Fibroblast of skin of left quadriceps (primary cell): ENCODE data around the gene MSH5.

Experiments used
- DNase-seq, 2 experiments: peaks; one replicate each; pipeline ENCODE4 v3.0.0-alpha.2; 2013; ENCODE audit warnings: low read depth in 2 of 2

The MSH5 gene

DNA sequence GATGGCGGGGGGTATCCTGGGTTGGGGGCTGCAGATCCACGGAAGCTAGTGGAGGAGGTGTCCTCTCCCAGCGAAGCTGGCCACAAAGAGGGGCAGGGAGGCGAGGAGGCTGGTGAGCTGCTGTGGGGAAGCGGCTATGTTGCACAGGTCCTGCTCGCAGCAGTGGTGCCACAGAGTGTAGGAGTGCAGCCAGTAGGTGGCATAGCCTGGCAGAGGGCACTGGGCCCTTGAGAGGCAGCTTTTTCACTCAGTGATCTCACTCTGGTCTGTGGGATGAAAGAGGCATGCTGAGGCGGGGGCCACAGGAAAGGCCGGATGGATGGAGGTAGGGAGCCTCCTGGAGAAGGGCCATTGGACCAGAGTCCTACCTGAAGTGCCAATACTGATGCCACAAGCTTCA lies 27.5 kb upstream of the MSH5 start:
- no peak for DNase-seq

DNA sequence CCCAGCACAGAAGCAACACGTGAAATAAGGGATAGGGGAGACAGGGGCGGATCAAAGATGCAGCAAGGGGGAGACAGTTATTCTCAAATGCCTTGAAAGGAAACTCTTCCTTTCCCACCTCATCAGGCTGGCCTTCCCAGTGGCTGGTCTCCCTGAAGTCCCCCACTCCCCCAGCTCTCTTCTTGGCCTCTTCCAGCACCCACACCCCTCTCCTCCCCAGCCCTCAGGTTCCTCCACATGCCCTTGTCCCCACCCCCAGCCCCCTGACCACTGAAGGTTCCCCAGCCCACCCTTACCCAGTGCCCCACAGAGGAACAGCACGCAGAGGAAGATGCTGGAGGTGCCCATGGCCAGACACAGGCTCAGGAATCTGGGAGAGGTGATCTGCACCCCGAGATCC lies 26.3 kb upstream of the MSH5 start:
- no peak for DNase-seq

DNA sequence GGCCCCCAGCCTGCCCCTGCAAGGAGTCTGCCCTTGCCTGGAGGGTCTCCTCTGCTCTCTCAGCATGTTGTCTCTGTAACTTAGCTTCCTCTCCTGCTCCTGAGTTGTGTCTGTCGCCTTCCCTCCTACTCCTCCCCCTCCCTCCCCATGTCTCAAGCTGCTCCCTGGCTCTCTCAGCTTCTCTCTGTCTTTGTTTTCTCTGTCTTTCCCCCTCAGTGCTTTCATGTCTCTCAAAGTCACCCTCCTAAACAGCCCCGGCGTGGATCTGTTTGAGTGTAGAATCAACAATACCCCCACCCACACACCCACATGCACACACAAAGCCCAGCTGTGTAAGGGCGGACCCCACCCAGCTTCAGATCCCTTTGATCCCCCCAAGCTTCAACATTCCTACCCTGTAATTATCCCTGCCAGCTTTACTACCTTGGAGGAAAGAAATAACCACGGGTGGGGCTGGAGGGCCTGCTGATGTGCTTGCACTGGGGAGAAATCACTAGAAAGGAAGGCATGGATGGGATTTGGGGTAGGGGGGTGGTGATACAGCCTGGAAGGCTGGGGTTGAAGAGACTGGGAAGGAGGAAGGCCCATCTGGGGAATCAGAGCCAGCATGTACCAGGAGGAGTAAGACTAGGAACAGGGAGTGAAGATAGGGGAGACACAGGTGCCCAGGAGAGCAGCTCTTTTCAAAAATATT lies 25.7 kb upstream of the MSH5 start:
- DNase-seq: no peak

DNA sequence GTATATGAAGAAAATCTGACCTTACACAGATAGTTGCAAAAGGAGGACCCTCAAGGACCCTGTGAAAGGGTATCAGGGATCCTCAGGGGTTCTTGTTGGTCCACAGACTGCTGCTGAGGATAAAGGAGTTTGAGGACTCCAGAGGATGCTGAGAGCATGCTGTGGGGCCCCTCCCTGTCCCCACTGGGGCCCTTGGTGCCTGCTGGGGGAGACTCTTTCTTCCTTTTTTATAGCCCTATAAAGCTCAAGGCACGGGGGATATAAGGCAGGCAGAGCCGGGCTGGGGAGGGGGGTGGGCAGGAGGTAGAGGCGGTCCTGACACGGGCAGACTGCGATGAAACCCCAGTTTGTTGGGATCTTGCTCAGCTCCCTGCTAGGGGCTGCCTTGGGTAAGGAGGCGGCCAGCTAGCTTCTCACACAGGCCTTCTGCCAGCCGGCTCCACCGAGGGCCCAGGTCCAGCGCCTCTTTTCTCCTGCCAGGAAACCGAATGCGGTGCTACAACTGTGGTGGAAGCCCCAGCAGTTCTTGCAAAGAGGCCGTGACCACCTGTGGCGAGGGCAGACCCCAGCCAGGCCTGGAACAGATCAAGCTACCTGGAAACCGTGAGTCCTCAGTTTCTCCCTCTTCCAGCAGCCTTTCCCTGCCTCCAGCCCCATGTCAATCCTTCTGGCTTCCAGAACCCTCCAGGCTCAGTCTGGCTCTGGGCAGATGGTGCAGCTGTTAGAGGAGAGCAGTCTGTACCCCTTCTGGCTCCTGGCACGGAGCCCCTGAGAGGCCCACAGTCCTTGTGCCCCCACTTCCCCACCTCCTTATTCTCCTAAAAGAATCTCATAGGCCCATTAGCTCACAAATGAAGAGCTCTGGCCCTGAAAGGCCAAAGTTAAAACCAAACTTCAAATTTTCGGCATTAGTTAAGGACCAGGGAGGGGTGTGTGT lies 24.5 kb upstream of the MSH5 start, which contains the start of gene LY6G6D:
Gene LY6G6D, plus strand, starts transcription at position 327 of the 937 bp plus-strand sequence. Its CDS starts 8 bp downstream, at position 335.
- no peak for DNase-seq

DNA sequence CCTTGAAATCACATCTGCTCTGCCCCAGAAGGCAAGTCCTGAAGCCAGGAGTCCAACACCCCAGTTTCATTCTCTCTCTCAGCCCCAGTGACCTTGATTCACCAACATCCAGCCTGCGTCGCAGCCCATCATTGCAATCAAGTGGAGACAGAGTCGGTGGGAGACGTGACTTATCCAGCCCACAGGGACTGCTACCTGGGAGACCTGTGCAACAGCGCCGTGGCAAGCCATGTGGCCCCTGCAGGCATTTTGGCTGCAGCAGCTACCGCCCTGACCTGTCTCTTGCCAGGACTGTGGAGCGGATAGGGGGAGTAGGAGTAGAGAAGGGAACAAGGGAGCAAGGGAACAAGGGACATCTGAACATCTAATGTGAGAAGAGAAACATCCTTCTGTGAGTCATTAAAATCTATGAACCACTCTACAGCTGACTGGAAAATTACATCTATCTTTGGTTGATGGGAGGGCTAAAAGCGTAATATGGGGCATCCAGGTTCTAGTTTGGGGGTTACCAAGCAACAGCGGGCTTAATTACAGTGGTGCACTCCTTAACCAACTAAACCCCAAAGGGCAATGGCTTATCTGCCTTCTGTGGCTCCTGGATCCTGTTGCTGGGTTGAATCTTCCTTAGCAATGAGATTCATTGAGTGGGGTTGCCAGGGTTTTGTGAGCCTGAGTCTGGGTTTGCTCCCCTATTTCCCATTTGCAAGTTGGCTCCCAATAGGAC lies 22.1 kb upstream of the MSH5 start:
- no peak for DNase-seq

DNA sequence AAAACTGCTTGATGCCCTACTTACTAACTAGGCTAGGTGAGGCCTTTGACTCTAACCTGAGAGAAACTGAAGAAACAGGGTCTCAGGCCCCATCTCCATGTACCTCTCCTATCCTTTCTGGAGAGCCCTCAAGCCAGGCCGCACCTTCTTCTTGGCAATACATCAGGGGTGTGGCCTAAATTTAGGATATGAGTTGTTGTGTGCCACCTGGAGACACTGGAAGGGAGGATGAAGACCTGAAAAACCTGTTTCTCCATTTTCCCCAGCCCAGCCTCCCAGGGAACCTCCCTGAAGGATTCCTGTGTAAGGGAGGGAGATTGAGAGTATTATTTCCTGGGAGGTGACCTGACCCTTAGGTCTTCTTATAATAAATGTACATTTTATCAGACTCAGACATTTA lies 21.5 kb upstream of the MSH5 start:
- DNase-seq: no peak

DNA sequence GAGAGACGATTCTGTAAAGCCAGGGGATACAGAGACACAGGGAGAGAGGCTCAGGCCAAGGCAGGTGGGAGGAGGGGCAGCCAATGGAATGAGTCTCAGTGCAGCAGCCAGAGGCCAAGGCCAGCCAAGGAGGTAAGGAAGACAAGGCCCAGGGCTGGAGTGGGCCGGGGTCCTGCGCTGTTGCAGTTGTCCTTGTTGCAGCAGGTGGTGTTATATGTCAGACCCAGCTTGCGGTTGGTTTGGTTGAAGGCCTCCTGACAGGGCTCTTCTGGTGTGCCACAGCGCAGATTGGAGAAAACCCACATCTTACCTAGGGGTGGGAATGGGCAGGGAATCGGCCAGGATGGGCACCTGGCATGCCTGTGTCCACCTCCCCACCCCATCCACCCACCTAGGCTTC lies 20.8 kb upstream of the MSH5 start:
- DNase-seq: no peak

DNA sequence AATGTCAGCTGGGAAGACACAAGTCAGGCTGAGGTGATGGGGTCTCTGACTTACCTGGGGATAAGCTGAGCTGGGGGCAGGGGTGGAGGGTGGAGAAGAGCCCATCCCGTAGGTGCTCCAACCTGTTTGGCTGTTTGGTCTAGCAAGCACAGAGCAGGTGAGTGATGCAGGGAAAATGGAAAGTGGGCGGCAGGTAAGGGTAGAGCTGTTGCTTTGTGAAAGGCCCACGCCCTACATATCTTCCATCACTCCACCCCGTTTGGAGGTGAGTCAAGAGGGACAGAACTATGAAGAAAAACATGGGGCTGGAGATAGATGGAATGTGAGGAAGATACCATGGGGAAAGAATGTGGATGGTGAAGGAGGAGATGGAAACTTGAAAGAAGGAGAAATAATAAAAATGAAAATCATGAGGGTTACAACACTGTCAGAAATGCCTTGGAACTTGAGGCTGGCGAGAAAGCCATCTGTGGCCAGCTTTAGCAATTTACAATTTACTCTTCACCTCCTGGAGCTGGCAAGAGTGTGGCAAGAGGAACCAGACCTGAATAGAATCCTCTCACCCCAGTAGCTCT lies 19.5 kb upstream of the MSH5 start:
- no peak for DNase-seq

DNA sequence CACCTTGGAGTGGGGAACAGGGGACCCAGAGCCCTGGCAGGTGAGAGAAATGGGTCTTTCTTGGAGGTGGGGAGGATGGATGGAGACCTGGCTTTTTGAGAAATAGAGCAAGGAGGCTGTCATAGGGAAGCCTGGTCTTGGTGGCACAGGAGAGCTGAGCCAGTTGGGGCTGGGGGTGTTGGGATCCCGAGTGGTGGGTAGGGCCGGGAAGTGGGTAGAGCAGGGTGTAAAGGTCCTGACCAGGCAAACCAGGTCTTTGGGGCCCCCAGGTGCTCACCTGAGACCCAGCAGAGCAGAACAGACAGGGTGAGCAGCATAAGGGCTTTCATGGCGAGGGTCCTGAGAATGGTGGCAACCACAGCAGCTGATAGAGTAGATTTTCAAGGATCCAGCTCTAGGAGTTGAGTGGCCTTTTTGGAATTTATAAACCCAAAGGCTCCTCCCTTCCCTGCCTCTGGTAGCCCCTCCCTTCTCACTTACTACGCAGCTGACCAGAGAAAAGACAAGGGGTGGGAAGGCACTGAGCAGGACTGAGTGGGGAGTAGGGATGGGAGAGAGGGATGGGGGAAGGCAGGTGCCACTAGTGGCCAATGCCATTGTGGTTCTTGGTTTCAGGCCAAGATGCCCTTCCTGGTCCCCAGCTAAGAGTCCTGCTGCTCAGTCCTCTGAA lies 18.3 kb upstream of the MSH5 start, which contains the start of gene LY6G6C:
Gene LY6G6C, minus strand, starts transcription at position 396 of the 670 bp plus-strand sequence. Its CDS starts 67 bp downstream, at position 329.
- no peak for DNase-seq

DNA sequence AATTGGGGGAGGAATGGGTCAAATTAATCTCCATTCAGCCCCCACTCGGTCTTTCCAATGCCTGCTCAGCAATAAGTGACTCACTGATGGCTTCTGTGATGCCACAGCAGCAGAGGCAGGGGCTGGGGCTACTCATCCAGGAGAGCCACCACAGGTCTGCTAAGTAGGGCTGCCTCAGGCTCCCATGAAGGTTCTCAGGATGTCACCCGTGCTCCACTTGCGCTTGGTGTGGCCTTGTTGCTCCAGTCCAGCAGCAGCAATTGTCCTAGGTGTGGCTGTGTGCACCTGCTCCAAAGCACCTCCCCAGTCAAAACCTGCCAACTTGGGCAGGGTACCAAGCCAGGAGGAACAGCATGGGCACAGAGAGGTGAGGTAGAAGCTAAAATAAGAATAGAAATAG lies 17.6 kb upstream of the MSH5 start:
- no peak for DNase-seq

DNA sequence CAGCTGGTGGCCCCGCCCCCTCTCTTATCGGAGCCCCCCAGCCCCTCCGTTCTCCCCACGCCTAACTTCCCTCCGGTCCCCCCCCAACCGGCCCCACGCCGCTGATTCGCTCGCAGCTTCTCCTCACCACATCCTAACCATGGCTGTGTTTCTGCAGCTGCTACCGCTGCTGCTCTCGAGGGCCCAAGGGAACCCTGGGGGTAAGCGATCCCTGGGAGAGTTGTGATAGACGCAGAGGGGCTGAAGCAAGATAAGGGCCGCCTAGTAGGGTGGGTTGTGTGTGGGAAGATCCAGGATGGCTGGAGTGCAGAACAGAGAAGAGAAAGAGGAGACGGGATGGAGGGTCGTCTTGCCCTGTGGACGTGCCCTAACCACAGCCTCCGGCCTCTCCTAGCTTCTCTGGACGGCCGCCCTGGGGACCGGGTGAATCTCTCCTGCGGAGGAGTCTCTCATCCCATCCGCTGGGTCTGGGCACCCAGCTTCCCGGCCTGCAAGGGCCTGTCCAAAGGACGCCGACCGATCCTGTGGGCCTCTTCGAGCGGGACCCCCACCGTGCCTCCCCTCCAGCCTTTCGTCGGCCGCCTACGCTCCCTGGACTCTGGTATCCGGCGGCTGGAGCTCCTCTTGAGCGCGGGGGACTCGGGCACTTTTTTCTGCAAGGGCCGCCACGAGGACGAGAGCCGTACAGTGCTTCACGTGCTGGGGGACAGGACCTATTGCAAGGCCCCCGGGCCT lies 16.4 kb upstream of the MSH5 start, which contains the start of gene MPIG6B:
Gene MPIG6B, plus strand, starts transcription at position 129 of the 735 bp plus-strand sequence. Its CDS starts 11 bp downstream, at position 140.
- DNase-seq: no peak

DNA sequence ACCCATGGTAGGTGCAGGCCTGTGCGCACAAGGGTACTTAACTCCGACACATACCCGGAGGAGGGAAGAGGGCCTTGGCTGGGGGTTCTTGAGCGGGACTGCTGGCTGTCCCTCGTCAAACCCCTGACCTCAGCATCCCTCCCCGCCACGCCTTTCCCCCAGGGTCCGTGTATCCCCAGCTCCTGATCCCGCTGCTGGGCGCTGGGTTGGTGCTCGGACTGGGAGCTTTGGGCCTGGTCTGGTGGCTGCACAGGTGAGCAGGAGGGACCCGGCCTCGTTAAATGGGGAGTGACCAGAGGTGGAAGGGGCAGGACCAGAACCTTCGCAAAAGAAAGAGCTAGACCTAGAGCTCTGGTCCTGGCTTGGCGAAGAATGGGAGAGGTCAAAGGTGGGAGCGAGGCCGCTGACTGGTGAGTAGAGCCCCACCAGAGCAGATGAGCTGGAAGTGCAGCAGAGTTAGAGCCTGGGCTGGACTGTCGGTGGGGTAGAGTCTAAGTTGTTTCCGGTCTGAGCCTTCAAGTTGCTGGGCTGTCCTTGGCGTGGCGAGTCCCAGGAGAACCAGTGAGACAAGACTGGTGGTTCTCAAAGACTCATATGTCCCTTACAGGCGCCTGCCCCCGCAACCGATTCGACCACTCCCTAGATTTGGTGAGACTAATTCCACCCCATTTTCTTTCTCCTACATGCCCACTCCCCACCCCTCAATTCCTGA lies 15.7 kb upstream of the MSH5 start:
- no peak for DNase-seq

DNA sequence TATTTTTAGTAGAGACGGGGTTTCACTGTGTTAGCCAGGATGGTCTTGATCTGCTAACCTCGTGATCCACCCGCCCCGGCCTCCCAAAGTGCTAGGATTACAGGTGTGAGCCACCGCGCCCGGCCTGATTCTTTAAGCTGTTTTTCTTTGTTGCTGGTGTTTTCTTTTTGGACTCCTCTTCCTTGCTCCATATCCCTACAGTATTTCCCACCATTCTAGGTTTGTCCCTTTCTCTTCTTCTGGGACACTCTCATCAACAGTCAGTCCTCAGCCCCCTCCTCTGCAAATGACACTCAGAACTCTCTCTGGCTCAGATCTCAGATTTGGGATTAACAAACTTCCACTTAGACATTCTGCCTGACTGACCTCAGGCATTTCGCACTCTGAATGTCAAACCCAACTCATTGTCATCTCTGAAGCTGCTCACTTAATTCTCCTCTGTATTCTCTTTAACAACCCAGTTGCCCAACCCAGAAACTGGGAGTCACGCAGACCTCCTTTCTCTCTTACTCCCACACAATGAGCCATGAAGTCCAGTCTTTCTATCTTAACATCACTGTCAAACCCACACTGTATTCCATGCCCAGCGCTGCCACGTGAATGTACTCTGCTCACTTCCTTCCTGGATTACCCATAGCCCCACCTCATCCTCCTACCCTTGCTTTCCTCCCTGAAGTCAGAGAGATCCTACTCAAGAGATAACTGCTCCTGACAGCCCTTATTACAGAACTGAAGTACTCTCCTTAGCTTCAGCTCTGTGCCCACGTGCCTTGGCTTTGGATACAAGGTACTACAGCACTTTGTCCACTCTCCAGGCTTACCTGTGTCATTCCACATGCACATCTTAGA lies 14.1 kb upstream of the MSH5 start:
- DNase-seq: no peak

DNA sequence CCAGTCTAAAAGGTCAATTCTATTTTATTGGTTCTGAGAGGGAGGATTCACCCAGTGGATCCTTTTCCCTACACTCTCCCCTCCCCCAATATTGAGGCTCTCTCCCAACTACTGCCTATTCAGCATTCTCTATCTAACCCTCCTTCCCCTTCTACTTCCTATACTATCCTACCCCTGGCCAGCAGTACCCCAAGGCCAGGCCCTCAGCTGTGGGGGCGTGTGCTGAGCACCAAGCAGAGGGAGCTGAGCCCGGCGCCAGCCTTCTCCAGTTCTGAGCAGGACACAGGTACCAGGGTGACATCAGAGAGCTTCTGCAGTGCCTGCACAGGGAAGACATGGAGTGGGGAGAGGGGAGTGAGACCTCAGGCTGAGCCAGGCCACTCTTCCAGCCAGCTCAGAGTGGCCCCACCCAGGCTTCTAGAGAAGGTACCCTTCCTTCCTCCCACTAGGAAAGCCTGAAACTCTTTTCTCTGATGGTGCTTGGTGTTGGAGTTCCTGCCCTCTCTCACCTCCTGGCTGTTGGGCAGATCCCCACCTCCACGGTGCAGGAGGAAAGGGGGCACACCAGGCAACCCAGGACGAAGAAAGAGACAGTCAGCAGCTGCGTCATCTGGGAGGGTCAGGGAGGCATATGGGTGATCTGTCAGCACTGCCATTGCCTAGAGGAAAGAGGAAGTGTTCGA lies 12.6 kb upstream of the MSH5 start:
- DNase-seq: no peak

DNA sequence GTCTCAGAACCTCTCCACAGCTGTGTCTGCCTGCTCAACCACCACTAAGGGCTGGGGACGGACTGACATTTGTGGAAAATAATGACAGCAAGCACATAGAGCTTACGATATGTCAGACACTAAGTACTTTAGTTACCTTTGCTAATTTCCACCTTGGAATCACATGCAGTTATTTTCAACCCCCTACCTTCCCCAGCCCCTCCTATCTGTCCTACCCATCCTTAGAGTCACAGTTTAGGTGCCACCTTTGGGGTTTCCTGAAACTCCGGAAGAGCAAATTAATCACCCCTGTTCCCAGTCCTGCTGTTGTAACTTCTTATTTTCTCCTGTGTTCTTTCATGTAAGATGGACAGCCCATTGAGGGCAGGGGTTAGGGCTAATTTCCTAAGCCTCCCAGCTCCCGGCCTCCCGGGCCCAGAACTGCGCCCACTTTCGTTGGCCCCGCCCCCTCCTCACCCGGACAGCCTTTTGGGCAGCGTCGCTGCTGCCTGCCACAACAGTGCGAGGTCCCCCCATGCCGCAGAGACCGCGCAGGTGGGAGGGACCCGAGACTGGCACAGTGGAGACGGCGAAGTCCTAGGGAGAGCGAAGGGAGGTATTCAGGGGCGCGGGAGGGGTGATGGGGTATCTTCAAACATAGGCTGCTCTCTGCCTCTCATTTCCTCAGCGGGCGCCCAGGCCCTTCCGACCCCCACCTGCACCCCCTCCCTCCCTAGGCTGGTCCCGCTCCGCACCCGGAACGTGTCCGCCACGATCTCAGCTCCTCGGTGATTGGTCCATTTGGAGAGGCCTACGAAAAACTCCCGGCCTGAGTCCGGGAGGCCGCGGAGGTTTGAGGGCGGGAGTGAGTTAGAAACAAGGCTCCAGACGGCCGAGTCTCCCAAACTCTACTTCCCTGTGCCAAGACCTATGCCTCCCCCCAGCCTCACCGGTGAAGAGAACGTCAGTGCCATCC lies 11.8 kb upstream of the MSH5 start:
- DNase-seq: no peak

DNA sequence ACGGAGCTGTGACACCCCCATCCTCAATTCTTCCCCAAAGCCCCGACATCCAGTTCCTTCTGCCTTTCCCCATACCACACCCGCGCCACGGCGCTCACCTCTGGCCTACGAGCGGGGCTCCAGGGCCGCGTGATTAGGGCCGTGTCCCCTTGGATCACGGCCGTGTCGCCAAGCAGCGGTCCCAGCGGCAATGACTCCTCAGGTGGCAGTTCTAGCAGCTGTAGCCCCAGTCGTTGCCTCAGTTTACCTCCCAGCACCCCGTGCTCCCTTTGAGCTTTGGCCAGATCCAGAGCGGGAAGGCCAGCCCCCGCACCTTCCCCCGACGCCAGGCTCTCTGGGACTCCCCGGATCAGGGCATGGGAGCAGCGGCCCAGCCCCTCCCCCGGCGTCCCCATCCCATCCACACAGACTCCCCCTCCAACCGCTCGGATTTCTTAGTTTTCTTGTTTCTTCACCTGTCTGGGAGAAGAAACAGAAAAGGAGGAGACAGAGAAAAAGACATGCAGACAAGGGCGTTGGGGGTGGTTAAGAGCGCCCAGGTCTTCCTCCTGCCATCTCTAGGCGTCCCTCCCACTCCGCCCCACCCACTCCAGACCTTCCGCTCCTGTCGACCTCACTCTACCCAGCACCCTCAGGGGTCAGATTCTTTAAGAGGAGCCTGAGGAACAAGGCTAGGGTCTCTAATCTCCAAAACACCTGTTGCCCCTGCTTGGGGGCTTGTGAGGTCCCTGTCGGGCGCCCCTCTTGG lies 10.9 kb upstream of the MSH5 start, which contains the start of gene DDAH2:
Gene DDAH2, minus strand, starts transcription at position 533 of the 748 bp plus-strand sequence. Its CDS starts 138 bp downstream, at position 395.
- no peak for DNase-seq
